Keratinocyte (primary cell): ENCODE measurements around the gene TNIK. TPM values are rescaled to one million over a fixed set of nuclear protein-coding genes. Genes with fewer than 3 reads are reported as not detected.
A peak's percentile ranks its signal among the peaks of the same experiment; 100 is the strongest.

Experiments used
- DNase-seq: peaks from one replicate; pipeline ENCODE4 v3.0.0-alpha.2; 2011; ENCODE audit warnings: low read depth, missing footprints, low spot score
- FAIRE-seq: peaks from 2 replicates; lab custom pipeline; 2011; peaks lifted over from hg19 to GRCh38; lab: Jason Lieb, UNC
- H2AFZ ChIP-seq: 2 replicates; pipeline ENCODE4 v1.6.0; 2012; ENCODE audit warnings: low read length, control low read depth, inconsistent platforms; ENCODE audit not compliant: control insufficient read depth
- H3K27ac ChIP-seq: 2 replicates; pipeline ENCODE4 v1.5.1; 2011; ENCODE audit warnings: low read length; ENCODE audit not compliant: control insufficient read depth, insufficient read depth
- H3K27me3 ChIP-seq: 3 replicates; pipeline ENCODE4 v1.6.0; 2011; ENCODE audit warnings: low read length; ENCODE audit not compliant: control insufficient read depth, insufficient read depth; ENCODE audit errors: extremely low read depth
- H3K36me3 ChIP-seq, 2 experiments: 2 replicates in 1 of 2; 3 replicates in 1 of 2; pipeline ENCODE4 v1.5.1; 2011; ENCODE audit warnings: low read length in 2 of 2, mild to moderate bottlenecking in 1 of 2; ENCODE audit not compliant: control insufficient read depth in 2 of 2, insufficient read depth in 2 of 2; ENCODE audit errors: extremely low read depth in 1 of 2
- H3K4me1 ChIP-seq: 3 replicates; pipeline ENCODE4 v1.5.1; 2011; ENCODE audit warnings: low read length; ENCODE audit not compliant: control insufficient read depth, insufficient read depth; ENCODE audit errors: extremely low read depth
- H3K4me2 ChIP-seq: 3 replicates; pipeline ENCODE4 v1.6.0; 2011; ENCODE audit warnings: low read depth, low read length; ENCODE audit not compliant: control insufficient read depth, insufficient read depth; ENCODE audit errors: extremely low read depth
- H3K4me3 ChIP-seq, 3 experiments: fragments of 200-600 bp in 1 of 3; sonication (generic) in 1 of 3; 2 replicates in 2 of 3; 3 replicates in 1 of 3; pipeline ENCODE4 v1.5.1; 2011 to 2016; ENCODE audit warnings: low read length in 3 of 3, mild to moderate bottlenecking in 3 of 3, control low read depth in 2 of 3, inconsistent platforms in 1 of 3, low read depth in 1 of 3, mixed read lengths in 1 of 3, mixed run types in 1 of 3, moderate library complexity in 1 of 3; ENCODE audit not compliant: control insufficient read depth in 2 of 3, insufficient read depth in 2 of 3; ENCODE audit errors: extremely low read depth in 1 of 3
- H3K79me2 ChIP-seq: 2 replicates; pipeline ENCODE4 v1.6.0; 2012; ENCODE audit warnings: low read length; ENCODE audit not compliant: control insufficient read depth, insufficient read depth
- H3K9ac ChIP-seq: 3 replicates; pipeline ENCODE4 v1.6.0; 2011; ENCODE audit warnings: low read length; ENCODE audit not compliant: control insufficient read depth, insufficient read depth; ENCODE audit errors: extremely low read depth
- H3K9me1 ChIP-seq: 3 replicates; pipeline ENCODE4 v1.6.0; 2011; ENCODE audit warnings: low read length; ENCODE audit not compliant: control insufficient read depth, insufficient read depth; ENCODE audit errors: extremely low read depth
- H3K9me3 ChIP-seq: 2 replicates; pipeline ENCODE4 v1.5.1; 2012; ENCODE audit warnings: low read depth, low read length; ENCODE audit not compliant: control insufficient read depth
- H4K20me1 ChIP-seq: 3 replicates; pipeline ENCODE4 v1.6.0; 2011; ENCODE audit warnings: low read length; ENCODE audit not compliant: control insufficient read depth, insufficient read depth; ENCODE audit errors: extremely low read depth
- EZH2 ChIP-seq: IDR thresholded peaks from one replicate; pipeline ENCODE4 v1.6.1; 2012; ENCODE audit warnings: inconsistent platforms, mild to moderate bottlenecking, low read length, moderate library complexity
- dilution Hi-C: fragments of 300-500 bp; cut with MboI; formaldehyde crosslinking; loops from one replicate; pipeline ENCODE4 v1.7.0; 2020; ENCODE audit warnings: low sequenced_read_pairs; ENCODE audit not compliant: extremely low pct_ligation_motif_present
- polyA plus RNA-seq, 5 experiments: library from polyadenylated mRNA; depleted of rRNA in 3 of 5; stranded (reverse) in 3 of 5; stranded (forward) in 1 of 5; unstranded in 1 of 5; fragments of >200 nt; gene quantifications; 1 replicate in 1 of 5; 2 replicates in 3 of 5; 3 replicates in 1 of 5; pipeline versions ENCODE4 v1.2.1 to v1.2.3, GENCODE V29; 2011 to 2012; ENCODE audit warnings: missing spikeins in 2 of 5, low read depth in 1 of 5, low replicate concordance in 1 of 5
- TF ChIP-seq, protein P1 (sequence below), 3 experiments: IDR thresholded peaks in 1 of 3; conservative IDR thresholded peaks in 1 of 3; optimal IDR thresholded peaks in 1 of 3; 2 replicates in 2 of 3; 3 replicates in 1 of 3; pipeline versions ENCODE3 to v1.5.1; 2011; ENCODE audit warnings: low read length in 3 of 3, mild to moderate bottlenecking in 3 of 3, moderate library complexity in 2 of 3, control low read depth in 1 of 3, inconsistent platforms in 1 of 3; ENCODE audit not compliant: insufficient read depth in 2 of 3; ENCODE audit errors: extremely low read depth in 1 of 3

TNIK gene
- polyA plus RNA-seq, 1 donor (not counting 4 experiments of a cell fraction or from before 2014, with no cell fraction given): 4.4 TPM

DNA sequence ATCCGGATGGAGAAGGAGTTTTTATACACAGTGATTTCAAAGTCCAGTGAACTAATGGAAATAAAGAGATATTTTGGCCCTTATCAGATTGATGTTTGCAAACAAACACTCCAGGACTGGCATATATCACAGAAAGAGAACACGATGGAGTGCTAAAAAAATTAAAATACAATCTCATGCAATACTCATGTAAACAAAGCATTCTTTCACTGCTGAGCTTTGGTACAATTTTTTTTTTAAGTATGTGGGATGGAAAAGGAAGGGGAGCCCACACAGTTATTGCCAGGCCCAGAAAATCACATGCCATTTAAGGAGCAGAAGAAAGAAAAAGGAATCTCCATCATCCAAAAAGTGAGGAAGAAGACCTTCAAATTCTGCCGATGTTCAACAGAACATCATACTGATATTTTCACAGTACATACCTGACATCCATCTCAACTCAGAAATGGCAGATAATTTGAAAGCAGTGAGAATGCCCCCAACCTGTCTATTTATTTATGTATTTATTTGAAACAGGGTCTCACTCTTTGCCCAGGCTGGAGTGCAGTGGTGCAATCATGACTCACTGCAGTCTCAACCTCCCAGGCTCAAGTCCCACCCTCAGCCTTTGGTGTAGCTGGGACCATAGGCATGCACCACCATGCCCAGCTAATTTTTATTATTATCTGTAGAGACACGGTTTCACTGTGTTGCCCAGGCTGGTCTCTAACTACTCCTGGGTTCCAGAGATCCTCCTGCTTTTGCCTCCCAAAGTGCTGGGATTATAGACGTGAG lies 326.2 kb downstream of the TNIK start:
- H3K9me1 ChIP-seq: no peaks in the 10 kb centered on the region
- H3K9ac ChIP-seq: no peak overlapping the region
- H3K4me1 ChIP-seq: peaks cover 30% of the 10 kb centered on the region
- no peaks in the 10 kb centered on the region for H3K27me3 ChIP-seq
- no peak for FAIRE-seq
- dilution Hi-C loops: no loop called here
- no peak for TF ChIP-seq EZH2
- TF ChIP-seq, protein P1, sequence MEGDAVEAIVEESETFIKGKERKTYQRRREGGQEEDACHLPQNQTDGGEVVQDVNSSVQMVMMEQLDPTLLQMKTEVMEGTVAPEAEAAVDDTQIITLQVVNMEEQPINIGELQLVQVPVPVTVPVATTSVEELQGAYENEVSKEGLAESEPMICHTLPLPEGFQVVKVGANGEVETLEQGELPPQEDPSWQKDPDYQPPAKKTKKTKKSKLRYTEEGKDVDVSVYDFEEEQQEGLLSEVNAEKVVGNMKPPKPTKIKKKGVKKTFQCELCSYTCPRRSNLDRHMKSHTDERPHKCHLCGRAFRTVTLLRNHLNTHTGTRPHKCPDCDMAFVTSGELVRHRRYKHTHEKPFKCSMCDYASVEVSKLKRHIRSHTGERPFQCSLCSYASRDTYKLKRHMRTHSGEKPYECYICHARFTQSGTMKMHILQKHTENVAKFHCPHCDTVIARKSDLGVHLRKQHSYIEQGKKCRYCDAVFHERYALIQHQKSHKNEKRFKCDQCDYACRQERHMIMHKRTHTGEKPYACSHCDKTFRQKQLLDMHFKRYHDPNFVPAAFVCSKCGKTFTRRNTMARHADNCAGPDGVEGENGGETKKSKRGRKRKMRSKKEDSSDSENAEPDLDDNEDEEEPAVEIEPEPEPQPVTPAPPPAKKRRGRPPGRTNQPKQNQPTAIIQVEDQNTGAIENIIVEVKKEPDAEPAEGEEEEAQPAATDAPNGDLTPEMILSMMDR (optimal IDR thresholded peaks at IDR 0.05 in 1 of 3, IDR thresholded peaks at IDR 0.05 in 1 of 3, conservative IDR thresholded peaks at IDR 0.05 in 1 of 3; ENCODE audit: extremely low read depth in 1 of 3, insufficient read depth in 2 of 3, low read length in 3 of 3): no peak
- H3K36me3 ChIP-seq: no peaks in the 10 kb centered on the region
- H3K4me3 ChIP-seq: no peak overlapping the region
- DNase-seq: no peak
- H3K79me2 ChIP-seq: no peaks in the 10 kb centered on the region
- H3K4me2 ChIP-seq: no peak overlapping the region
- H3K9me3 ChIP-seq: no peaks in the 10 kb centered on the region
- H3K27ac ChIP-seq: no peak overlapping the region
- no peaks in the 10 kb centered on the region for H4K20me1 ChIP-seq
- H2AFZ ChIP-seq: no peak overlapping the region

DNA sequence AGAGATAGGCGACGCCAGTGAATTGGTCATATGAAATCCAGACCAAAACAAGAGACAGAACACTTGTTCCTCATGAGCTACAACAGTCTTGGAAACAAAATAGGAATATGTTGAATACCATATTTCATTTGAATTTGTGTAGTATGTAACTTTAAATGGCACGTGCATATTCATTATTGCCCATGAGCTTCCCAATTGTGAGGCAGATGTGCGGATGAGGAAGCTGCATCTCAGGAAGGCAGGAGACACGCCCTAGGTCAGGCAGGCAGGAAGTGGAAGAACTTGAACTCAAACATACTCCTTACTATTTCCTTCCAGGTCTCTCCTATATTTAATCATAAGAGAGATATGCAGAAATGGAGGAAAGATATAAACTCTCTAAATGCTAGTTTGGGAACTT lies 326.9 kb downstream of the TNIK start:
- DNase-seq (no peak), FAIRE-seq (no peak)
- peaks cover 30% of the 10 kb centered on the region for H3K4me1 ChIP-seq
- H3K27ac ChIP-seq: peak overlapping the region; percentile 10
- H3K9me3 ChIP-seq: no peaks in the 10 kb centered on the region
- TF ChIP-seq EZH2: no peak
- TF ChIP-seq, protein P1 (optimal IDR thresholded peaks at IDR 0.05 in 1 of 3, IDR thresholded peaks at IDR 0.05 in 1 of 3, conservative IDR thresholded peaks at IDR 0.05 in 1 of 3; ENCODE audit: extremely low read depth in 1 of 3, insufficient read depth in 2 of 3, low read length in 3 of 3): no peak
- H3K9ac ChIP-seq: no peak overlapping the region
- H3K79me2 ChIP-seq: no peaks in the 10 kb centered on the region
- no peak overlapping the region for H3K4me3 ChIP-seq
- H3K4me2 ChIP-seq: peak overlapping the region; percentile 40
- H3K27me3 ChIP-seq: no peaks in the 10 kb centered on the region
- dilution Hi-C loops: no loop called here
- H4K20me1 ChIP-seq: no peaks in the 10 kb centered on the region
- H2AFZ ChIP-seq: no peak overlapping the region
- no peaks in the 10 kb centered on the region for H3K9me1 ChIP-seq
- no peaks in the 10 kb centered on the region for H3K36me3 ChIP-seq
